HG03280 (cell line): Measurements from ENCODE around the gene HPSE2.
"Not testable (repeated sequence)": the region's sequence is repeated elsewhere in the genome, so short reads cannot be mapped to it uniquely, and the experiment has no call there.

Experiments
- ATAC-seq: cut with Tn5 transposase; IDR thresholded peaks from one replicate; pipeline ENCODE4 v1.9.1; 2021; ENCODE audit warnings: mild to moderate bottlenecking, moderate library complexity; ENCODE audit not compliant: unreplicated experiment

The HPSE2 gene

DNA sequence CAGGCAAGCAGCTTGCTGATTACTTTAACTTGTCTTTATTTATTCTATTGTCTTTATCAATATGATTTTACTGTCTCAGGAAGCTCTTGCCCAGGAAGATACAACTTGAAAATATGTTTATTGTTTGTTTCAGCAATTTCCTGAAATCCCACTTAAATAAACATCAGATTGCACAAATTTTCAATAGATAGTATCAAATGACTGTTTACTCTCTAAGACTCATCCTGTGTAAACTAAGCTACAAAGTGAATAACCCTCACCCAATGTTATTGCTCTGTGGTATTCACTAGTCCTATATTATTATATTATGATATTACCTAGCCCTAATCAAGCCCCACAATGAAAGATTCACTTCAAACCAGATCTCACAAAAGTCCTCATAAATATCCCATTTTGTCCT is 658.5 kb downstream of the HPSE2 start:
- ATAC-seq: no peak

DNA sequence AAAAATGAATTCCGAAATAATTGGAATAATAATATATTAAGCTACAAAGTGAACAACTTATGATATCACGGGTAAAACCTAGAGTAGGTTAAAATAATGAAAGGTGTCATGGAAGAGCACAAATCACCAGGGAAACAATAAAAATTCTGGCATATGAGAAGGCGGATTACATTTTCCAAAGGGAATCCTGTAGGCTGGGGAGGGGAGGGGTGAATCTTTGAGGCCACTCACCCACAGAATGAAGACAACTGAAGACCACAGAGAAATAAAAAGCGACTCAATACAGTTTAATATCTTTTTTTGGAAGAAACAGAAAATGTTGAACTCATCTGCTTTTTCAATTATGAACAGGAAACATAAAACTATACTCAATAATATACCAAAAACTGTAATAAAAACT is 659.6 kb downstream of the HPSE2 start:
- ATAC-seq: no peak

DNA sequence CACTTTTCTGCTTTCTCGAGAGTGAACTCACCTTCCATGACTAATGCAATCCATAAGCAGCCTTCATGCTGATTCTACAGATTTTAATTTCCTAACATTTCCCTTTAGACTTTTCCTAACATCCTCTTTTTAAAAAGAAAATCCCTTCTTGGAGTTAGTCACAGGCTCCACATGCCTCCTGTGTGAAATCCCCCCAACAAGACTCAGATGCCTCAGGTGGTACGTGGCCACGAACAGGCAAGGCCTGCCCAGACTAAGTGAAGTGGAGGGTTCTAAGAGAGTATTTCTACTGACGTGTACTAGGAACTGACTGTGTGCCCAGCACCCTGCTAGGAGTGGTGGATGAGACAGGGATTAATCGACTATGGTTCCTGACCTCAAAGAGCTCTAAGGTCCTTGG is 663.1 kb downstream of the HPSE2 start:
- ATAC-seq: no peak

DNA sequence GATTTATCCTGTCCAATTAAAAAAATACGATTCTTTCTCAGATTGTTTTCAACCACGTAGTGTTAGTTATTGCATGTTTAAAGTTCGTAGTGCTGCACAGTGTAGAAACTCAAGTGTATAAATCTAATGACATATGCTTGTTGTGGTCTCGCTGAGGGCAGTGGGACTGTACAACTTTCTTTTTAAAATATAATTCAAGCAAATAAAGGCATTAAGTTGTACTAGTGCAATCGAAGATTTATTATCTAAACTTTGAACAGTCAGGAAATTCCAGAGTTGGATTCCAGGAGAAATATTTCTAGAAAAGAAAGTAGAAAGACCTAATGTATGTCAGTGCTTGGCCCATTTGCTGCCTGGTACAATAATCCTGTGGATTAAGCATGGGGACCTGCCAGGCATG is 664.8 kb downstream of the HPSE2 start:
- no peak for ATAC-seq

DNA sequence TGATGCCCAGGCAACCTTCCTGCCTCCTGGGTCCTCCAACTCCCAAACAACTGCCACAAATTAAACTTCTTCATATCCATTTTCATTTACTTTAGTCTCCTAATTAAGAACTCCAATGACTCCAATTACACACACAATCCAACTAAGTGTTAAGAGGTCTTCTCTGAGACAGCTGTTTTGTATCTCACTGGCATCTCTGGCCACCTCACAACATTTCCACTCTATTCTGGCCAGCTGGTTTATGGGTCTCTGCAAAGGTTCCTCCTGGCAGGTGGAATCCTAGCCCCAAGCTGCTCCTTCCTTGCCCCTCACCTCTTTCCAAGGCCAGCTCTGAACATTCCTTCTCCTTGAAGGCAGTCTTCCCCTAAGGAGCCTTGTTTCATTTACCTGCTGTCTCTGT is 665.8 kb downstream of the HPSE2 start:
- ATAC-seq: no peak

DNA sequence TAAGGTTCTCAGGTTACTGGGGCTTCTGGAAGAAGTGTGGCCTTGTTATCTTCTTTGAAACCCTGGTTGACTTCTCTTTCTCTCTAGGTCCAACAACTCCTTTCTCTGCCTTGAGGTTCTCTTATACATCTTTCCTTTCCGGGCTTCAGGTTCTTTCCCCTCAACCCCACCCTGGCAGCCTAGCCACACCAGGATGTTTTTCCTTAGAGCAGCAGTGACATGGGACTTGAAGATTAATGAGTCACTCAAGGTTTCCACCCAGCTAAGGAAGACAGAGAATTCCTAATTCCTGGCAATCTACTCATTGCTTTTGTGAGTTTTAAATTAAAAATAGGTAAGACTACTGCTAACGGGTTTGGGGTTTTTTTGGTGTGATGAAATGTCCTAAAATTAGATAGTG is 667.1 kb downstream of the HPSE2 start:
- no peak for ATAC-seq

DNA sequence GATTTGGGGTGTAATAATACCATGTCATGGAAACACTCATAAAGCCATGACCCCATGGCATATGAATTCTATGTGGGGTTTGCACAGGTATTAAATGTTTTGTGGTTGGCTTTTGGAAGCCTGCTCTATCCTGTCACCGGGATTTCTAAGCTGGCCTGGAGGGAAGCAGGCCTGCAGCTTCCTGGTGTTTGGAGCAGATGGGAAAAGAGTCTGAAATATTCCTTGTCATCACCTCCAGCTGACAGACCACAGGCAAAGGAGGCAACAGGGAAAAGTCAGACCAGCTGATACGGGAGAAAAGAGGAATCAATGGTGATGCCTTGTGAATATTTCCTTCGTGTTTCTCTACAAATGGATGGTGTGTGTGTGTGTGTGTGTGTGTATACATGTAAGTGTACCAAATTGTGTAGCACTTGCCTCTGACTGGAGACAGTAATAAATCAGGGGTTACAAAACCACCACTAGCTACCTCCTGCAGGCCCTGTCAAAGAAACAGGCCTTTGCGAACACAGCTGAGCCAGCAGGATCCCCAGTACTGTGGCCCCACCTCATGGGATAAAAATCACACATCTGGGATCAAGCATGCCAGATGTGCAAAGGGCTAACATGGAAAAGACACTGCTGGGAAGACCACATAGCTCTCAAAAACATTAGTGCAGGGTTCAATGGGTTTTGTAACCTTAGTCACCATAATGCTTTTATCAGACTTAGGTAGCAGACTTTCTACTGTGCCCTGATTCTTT is 668.1 kb downstream of the HPSE2 start:
- ATAC-seq: no peak

DNA sequence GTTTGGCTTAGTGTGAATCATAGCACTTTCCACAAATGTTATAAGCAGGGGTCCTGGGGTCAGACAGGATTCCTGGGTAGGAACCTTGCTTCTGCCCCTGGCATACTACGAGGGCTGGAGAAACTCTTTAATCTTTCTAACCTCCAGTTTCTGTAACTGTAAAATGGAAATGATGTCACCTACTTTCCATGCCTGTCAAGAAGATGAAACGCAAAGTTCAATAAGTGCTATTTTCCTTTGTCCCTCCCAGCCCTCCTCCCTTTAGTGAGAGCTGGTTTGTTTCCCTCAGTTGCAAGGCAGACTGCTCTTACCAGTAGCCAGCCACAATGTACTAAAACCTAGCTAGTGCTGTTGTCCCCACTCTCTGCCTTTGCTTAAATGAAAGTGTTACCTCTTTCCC is 671.8 kb downstream of the HPSE2 start:
- no peak for ATAC-seq

DNA sequence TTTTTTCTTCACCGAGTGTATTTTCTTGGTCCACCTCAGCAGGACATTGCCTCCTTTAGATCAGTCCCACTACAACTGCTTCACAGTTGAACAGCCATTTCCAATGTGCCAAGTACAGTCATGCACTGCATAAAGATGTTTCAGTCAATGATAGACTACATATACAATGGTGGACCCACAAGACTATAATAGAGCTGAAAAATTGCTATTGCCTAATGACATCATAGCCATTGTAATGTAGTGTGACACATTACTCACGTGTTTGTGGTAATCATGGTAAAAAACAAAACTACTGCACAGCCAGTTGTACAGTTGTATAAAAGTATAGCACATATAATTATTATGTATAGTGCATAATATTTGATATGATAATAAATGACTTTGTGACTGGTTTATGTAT is 675.1 kb downstream of the HPSE2 start:
- ATAC-seq: no peak

DNA sequence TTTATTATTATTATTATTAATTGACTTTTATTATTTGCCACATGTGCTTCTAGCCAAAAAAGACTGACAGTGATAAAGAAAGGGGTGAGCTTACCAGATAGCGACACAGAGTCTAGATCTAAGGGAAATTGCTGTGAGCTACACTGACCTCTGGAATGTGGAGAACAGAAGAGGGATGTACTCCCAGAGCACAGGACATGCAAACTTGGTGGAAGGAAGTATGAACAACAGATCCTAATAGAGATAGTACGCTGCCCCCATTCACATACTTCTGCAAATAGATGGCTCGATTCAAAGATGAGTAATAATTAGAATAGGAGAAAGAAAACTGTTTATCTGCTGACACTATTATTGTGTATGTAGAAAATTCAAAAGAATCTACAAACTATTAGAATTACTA is 679.6 kb downstream of the HPSE2 start:
- no peak for ATAC-seq

DNA sequence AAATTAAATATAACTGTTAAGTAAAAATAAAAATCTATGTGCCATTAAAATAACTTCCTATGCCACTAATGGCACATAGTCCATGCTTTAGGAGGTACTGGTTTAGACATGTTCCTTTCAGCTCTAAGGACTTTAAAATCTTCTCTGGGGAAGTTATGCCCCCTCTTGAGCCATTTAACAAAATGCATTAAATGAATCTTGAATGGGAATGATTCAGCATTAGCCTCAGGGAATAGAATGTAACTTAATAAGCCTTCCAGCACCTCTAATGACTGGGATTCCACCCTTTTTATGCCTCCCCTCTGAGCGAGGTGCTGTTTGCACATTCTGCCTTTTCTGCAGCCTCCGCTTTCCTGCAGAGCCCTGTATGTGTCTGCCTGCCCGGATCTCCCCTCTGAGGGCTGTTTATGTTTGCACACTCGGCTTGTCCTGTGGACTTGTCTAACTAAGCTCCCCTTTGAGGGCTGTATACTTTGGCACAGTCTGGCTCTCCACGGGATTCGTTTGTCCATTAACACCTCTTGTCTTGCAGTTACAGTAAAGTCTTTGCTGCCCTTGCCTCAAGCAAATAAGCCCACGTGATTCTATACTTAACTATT is 680.5 kb downstream of the HPSE2 start:
- ATAC-seq: no peak

DNA sequence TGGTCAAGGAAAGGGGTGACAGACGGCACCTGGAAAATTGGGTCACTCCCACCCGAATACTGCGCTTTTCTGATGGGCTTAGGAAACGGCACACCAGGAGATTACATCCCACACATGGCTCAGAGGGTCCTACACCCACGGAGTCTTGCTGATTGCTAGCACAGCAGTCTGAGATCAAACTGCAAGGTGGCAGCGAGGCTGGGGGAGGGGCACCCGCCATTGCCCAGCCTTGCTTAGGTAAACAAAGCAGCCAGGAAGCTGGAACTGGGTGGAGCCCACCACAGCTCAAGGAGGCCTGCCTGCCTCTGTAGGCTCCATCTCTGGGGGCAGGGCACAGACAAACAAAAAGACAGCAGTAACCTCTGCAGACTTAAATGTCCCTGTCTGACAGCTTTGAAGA is 694.1 kb downstream of the HPSE2 start:
- not testable (repeated sequence) for ATAC-seq

DNA sequence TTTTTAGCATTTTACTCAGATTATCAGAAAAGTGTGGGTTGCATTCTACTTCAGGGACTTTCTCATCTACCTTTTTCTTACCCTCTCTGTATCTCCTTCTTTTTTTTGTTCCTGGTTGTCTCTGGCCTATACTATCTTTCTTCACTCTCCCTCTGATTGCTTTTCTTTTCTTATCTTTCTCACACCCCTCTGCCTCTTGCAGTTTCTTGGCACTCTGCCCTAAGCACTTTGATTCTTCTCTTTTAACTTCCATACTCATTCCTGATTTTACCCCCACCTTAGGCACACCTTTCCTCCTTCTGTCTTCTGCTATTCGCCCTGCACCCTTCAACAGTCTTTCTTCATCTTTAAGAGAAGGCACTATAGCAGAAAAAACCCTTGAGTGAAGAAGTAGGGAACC is 696.1 kb downstream of the HPSE2 start:
- no peak for ATAC-seq

DNA sequence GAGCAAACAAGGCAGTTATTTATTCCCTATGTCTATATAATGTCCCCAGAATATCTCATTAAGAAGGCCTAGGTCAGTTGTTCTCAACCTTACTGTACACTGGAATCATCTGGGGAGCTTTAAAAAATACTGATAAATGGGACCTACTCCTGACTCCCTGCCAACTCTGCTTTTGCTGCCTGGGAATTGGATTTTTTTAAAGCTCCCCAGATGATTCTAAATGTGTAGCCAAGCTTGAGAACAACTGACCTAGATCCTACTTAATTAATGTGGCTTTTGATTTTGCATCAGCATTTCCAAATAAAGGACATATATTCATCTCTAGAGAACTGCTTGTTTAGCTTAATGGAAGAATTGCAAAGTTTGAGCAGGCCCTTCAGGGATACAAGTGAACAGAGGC is 697.2 kb downstream of the HPSE2 start:
- no peak for ATAC-seq

DNA sequence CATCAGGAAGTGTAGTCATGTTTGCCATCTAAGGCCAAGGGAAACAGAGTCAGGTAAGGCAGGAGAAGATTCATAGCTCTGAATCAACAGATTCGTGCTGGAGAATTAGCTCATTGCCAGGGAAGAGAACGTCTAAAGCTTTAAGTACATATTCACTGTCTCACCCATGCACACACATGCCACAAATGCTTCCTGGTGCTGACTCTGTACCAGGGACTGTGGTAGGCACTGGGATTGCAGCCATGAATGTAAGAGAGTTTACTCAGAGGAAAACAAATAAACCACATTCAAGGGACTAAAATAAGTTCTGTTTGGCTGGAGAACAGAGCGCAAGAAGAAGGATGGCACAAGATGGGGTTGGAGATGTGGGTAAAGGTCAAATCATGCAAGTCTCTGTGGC is 699.1 kb downstream of the HPSE2 start:
- ATAC-seq: no peak

DNA sequence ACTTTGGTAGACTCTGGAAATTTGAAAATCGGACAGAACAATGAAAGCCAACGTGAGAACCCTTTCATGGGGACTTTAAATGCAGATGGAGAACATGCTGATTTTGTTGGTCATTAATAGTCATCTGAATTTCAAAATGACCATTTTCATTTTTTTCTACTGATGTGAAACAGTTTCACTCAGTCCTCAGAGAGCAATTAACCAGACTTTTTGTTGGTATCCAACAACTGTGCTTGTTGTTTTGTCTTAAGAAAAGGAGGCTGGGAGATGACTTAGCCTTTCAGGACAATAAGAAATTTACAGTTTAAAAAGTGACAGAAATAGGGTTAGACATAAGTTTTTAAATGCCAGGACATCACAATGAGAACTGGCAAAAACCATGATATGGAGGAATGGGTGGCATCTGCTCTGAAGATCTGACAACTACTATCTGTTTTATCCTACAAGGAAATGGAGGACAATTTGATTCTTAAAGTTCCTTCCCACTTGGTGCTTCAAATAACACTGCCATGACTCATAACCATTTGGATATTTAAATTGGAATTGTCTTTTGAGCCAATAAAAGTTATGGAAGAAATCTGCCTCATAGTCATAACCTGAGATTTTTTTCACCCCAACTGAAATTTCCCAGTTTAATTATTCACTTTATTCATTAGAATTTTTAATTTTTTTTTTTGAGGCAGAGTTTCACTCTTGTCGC is 701.8 kb downstream of the HPSE2 start:
- no peak for ATAC-seq

DNA sequence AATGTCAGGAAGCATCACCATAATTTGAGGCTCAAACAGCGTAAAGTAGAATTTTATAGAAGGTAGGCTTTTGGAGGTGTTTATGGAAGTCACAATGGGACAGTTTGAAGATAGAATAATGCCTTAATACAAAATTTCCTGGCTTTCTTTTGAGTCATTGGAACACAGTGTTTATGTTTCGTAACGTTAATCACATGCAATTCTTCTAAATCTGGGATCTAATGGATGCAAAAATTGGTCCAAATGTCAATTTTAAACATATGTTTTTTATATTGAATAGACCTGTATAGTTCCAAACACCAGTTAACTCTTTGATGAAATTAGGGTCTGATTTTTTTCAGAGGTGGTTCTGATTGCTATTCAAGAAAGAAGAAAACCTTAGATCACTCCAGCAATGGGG is 702.4 kb downstream of the HPSE2 start:
- ATAC-seq: no peak

DNA sequence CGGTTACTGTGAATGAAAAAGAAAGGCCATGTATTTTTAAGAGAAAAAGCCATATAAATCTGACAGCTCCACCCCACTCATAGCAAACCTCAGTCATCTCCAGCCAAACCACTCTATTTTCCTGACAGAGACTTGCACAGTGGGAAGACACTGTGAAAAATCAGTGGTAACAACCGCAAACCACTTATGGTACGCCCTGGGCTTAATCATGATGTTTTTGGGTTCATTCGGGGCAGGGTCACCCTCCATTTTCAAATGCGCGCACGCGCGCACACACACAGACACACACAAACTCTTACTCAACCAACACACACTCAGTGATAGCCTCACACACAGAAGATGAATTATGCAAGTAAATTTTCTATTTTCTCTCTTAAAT is 706.9 kb downstream of the HPSE2 start:
- no peak for ATAC-seq

DNA sequence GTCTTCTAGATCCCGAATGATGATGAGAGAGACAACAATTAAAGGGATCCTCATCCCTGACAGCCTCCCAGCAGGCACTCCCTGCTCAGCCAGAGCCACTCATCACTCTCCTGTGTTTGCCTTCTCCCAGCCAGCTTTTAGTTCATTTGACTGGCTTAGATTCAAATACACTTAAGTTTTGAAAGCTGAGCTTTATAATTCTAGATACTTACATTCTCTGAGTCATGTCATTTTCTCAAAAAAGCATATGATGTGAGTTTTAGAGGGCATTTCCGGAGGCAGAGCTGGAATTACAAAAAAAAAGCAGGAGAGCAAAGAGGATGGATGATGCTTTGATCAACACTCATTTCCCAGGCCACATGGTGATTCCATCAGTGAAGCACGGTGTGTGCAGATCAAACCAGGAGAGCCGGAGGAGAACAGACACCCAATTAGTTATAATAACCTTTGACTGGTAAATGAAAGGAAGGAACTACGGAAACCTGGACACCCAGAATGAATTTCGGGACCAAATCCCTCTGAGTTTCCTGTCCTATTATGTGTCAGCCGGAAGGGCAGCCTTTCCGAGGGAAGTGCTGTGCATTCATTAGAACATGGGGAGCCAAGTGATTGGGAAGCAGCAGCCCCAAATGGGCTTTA is 707.4 kb downstream of the HPSE2 start:
- no peak for ATAC-seq

DNA sequence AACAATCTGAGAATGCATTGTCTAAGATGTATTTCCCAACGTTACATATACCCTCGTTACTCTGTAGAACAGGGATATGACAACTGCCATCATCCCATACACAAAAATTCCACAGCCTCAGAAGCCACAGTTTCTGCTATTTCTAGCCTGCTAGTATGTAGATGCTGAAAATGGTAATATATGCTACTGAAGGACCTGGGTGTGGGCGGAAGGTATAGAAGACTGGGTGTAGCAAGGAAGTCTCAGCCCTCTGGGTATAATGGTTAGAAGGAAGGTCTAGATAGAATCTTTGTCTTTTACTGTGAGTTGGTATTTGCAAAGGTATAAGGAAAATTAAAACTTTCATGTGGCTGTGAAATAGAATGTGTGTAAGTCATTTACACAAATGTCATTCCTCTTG is 709.7 kb downstream of the HPSE2 start:
- no peak for ATAC-seq

DNA sequence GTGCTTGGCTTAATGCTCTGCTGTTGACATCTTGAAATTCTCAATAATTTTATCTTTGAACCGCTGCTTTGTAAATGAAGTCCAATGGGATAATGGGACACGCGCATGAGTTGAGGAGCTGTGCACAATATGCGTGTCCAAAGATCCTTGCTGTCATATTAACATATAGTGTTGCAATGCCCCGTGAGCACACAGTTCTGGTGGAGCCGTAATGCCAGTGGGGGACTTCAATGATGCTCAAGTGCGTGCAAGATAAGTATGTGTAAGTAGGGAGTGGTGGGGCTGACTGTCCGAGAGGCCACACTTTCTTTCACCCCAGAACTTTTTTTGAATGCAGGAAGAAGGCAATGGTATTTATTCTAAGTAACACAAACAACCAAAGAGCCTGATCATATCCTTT is 711.5 kb downstream of the HPSE2 start:
- no peak for ATAC-seq

DNA sequence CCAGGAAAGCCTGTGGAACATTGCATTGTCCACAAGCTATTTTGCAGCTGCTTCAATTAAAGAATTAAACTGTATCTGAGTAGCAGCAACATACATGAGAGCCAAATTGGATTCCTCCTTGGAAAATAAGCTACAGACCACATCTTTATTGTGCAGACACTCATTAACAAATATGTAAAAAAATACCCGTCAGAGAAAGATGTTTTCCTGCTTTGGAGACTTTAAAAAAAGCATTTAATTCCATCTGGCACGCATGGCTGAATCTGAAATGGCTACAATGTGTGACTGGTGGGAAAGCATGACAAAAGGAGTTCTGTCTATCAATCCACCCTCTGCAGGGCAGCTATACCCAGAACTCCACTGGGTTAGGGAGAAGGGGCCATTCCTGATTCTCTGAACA is 715.8 kb downstream of the HPSE2 start:
- no peak for ATAC-seq
